Measurements from ENCODE around the gene DVL3.

Gene DVL3

DNA sequence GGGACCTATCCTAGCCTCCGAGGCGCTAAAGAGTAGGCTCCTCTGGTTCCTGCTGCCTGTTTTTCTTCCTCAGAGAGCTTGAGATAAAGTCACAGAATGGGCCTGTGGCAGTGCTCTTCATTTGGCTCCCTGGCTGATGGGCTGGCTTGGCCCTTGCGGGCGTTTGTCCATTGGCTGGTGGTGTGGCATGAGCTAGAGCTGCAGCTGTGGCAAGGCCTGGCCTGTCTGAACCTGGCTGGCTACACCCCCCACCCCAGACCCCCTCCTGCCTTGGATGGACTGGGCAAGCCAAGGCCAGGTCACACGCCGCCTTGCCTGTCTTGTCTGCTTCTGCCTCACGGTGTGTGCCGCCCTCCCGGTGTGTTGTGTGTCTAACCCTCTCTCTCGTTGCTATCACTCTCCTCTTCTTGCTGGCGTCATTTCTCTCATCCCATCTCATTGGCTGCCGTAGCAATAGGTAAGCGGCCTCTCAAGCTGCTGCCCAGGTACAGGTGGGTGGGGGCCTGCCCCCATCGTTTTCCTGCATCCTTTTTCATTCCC is 22.7 kb downstream of the DVL3 start:
- no peak for DNase-seq

DNA sequence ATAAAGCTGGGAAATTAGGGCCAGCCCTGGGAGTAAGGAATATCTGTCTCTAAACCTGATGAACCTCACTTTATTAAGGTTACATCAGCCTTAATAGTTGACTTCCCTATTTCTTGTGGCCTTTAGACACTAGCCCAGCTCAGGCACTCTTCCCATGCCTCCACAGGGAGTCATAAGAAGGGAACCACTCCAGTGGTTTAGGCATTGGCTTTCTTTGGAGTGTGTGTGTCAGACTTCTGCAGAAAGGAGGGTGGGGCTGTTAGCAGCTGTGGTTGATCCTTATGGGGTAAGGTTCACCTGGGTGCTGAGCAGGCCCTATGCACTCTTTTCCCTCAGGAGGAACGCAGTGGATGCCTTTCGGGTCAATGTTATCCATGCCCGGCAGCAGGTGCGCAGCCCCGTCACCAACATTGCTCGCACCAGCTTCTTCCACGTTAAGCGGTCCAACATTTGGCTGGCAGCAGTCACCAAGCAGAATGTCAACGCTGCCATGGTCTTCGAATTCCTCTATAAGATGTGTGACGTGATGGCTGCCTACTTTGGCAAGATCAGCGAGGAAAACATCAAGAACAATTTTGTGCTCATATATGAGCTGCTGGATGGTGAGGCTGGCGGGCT is 23.5 kb downstream of the DVL3 start:
- no peak for DNase-seq

DNA sequence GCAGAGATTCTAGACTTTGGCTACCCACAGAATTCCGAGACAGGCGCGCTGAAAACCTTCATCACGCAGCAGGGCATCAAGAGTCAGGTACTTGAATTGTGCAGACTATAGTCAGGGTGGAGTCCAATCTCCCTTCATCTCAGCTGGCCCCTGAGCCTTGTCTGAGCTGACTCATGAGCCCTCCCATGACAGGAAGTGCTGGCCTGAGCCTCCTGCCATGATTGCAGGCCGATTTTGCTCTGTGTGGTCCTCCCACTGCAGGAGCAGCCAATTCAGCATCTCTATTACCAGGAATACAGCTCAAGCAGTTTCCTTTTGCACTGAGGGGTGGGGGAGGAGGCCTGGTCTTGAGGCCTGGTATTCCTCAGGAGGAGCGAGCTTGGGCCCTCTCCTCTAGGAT is 25.0 kb downstream of the DVL3 start:
- no peak for DNase-seq

DNA sequence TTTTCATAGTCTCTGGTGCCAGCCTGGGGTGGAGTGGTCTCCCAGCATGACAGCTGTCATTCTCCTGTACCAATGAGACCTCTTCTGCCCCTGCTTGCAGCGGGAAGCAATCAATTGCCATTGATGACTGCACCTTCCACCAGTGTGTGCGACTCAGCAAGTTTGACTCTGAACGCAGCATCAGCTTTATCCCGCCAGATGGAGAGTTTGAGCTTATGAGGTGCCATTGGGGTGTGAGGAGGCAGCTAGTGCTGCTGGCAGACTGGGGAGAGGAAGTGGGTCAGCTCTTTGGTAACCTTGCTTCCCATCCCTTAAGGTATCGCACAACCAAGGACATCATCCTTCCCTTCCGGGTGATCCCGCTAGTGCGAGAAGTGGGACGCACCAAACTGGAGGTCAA is 26.4 kb downstream of the DVL3 start:
- no peak for DNase-seq

DNA sequence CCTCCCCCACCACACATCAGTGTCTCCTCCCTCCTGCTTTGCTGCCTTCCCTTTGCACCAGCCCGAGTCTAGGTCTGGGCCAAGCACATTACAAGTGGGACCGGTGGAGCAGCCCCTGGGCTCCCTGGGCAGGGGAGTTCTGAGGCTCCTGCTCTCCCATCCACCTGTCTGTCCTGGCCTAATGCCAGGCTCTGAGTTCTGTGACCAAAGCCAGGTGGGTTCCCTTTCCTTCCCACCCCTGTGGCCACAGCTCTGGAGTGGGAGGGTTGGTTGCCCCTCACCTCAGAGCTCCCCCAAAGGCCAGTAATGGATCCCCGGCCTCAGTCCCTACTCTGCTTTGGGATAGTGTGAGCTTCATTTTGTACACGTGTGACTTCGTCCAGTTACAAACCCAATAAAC is 28.5 kb downstream of the DVL3 start:
- no peak for DNase-seq

DNA sequence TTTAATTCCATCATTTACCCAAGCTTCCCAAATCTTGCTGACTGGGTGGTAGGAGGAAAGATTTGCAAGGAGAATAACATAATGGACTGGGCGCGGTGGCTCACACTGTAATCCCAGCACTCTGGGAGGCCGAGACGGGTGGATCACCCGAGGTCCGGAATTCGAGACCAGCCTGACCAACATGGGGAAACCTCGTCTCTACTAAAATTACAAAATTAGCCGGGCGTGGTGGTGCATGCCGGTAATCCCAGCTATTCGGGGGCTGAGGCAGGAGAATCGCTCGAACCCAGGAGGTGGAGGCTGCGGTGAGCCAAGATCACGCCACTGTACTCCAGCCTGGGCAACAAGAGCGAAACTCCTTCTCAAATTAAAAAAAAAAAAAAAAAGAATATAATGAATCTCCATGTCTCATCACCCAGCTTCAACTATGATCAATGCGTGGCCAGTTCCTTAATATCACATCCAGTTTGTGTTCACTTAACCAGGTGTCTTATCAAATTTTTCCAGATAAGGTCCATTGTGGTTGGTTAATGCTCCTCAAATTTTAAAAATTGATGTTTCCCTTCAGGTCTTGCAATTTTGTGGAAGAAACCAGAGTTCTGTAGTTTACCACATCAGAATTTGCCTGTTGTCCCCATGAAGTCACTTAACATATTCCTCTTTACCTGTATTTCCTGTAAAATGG is 29.5 kb downstream of the DVL3 start:
- peak; percentile 56 for DNase-seq

DNA sequence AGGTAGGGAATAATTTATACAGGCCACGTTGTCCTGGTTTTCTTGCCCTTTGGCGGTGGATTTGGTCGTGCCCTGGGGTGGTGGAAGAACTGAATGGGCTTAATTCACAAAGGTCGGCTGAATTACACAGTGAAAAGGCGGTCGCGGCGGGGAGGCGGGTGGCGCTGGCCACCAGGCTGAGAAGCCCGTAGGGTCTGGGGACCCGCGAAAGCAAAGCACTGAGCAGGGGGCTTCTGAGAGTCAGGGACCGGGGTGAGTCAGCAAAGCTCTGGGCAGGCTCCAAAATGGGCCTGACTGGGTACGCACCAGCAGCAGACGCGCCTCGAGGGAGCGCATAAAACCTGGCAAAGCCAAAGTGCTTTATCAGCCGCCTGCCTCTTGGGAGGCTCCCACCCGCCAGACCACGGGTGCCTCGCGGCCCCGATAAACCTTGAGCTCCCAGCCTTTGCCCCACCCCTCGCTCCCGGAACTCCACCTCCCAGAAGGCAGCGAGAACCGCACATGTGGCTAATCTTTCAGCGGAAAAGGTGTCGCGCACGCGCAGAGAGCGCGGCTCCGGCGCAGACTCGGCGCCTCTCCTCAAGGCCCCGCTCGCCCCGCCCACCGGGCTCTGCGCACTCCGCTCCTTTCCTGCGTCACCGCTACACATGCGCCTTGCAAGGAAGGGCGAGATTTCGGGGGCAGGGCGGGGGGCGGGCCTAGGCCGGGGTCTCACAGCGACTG is 30.4 kb downstream of the DVL3 start:
- DNase-seq, result peak; percentile 100

DNA sequence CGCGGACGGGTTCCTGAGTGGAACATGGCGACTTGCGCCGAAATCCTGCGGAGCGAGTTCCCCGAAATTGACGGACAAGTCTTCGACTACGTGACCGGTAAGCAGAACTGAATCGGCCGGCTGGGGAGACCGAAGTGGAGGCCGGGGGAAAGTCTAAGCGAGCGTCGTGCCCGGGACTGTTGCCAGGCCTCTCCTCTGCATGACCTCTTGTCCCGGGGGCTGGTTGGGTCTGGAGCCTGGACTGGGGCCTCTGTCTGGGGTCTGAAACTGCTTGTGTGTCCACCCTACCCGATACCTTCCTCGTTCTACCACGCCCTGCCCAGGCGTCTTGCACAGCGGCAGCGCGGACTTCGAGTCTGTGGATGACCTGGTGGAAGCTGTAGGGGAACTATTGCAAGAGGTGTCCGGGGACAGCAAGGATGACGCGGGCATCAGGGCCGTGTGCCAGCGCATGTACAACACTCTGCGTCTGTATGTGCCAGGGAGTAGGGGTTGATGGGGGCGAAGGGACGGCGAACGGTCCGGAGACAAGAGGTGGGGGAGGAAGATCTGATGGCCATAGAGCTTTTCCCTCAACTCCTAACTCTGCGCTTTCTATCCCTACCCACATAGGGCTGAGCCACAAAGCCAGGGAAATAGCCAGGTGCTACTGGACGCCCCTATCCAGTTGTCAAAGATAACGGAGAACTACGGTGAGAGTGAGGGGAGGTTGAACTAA is 31.2 kb downstream of the DVL3 start, which contains the start of gene ABCF3:
ABCF3 (plus strand) TSS at position 16 of the 718 bp plus-strand sequence; CDS start at position 25, 9 bp downstream.
- DNase-seq, result no peak

DNA sequence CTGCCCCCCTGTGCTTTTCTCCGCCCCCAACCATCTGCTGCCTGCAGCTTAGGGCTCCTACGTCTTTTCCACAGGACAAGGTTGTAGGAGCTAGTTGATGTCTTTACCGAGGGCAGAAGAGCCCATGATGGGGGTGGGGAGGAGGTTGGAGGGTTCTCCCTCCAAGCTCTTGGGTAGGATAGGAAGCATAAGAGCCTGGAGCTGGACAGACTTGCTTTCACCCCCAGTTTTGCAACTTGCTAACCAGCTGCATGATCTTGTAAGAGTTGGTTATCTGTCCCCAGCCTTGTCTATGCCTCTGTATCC is 31.7 kb downstream of the DVL3 start:
- peak; percentile 91 for DNase-seq

DNA sequence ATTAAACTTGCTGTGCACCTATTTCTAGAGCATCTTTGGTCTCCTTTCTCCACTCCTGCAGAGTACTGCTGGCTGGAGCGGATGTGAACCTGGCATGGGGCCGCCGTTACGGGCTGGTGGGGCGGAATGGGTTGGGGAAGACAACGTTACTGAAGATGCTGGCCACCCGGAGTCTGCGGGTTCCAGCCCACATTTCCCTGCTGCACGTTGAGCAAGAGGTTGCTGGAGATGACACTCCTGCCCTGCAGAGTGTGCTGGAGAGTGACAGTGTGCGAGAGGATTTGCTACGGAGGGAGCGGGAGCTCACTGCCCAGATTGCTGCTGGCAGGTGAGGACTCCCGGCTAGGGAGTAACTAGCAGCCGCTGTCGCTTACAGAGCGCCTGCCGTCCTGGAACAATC is 32.9 kb downstream of the DVL3 start:
- no peak for DNase-seq

DNA sequence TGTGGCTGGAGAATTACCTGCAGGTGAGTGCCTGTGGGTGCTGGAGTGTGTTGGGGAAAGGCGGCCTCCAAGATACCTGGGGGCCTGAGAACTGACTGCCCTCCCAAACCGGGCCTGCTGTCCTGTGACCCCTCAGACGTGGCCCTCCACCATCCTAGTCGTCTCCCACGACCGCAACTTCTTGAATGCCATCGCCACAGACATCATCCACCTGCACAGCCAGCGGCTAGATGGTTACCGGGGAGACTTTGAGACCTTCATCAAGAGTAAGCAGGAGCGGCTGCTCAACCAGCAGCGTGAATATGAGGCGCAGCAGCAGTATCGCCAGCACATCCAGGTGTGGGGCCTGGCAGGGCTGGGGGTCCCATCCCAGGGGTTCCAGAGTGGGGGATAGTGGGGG is 34.2 kb downstream of the DVL3 start:
- DNase-seq, result no peak

DNA sequence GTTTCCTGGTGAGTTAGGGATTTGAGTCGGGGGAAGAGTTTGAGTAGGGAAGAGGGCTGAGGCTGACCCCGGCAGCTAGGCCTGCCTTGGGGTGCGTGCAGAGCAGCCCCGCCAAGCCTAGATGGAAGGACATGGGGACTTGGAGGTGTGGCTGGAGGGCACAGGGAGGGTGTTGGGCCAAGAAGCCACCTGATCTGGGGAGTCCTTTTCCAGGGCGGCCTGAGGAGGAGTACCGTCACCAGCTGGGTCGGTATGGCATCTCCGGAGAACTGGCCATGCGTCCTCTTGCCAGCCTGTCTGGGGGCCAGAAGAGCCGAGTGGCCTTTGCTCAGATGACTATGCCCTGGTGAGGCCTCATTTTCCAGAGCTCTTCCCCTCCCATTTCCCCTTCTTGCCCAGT is 37.7 kb downstream of the DVL3 start:
- DNase-seq, result no peak

DNA sequence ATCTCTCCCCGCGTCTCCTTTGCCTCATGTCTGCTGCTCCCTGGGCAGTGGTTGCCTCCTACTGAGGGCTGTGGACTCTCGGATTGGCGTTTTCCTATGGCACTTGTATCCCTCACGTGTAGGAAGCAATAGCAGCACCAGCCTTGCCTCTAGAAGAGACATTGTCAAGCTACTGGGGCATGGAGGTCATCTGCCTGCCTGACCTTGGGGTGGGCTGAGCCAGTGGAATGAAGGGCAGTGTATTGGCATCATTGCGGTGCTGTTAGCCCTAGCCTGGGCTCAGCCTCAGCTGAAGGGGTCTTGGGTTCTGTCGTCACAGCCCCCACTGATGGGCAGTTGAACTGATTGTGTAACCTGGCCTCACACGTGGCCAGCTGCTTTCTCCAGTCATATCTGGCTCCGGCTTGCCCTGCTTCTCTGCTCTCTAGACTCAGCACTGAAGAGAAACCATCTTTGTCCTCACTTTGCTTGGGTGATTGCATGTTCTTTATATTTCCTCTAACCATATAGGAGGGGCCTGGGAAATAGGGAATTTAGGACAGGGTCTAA is 38.9 kb downstream of the DVL3 start:
- no peak for DNase-seq

DNA sequence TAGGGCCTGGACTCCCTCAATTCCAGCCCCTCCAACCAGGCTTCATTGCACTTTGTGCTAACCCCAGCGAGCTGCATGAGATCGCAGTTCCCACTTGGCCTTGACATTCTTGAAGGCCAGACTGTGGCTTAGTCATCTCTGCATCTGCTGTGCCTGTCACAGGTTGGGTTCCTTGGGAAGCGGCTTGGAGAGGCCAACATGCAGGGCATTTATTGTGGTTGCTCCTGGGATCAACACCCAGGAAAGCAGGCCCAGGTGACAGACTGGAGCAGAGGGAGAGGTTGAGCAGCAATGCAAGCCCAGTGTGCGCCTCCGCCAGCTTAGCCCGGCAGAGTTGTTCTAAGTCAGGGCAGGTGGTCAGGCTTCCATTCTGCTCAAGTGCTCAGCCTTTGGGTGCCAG is 41.4 kb downstream of the DVL3 start:
- peak; percentile 30 for DNase-seq

DNA sequence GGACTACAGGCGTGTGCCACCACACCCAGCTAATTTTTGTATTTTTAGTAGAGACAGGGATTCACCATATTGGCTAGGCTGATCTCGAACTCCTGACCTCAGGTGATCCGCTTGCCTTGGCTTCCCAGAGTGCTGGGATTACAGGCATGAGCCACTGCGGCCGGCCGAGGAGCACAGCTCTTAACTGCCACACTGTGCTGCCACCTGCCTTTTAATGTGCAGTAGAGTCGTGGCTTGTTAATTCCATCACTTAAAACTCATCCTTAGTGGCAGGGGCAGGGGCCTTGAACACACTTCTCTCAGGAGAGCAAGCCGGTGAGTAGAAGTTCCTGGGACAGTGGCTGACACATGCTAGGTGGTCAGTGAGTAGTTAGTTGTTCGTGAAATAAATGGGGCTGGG is 43.3 kb downstream of the DVL3 start:
- DNase-seq, result peak; percentile 55

DNA sequence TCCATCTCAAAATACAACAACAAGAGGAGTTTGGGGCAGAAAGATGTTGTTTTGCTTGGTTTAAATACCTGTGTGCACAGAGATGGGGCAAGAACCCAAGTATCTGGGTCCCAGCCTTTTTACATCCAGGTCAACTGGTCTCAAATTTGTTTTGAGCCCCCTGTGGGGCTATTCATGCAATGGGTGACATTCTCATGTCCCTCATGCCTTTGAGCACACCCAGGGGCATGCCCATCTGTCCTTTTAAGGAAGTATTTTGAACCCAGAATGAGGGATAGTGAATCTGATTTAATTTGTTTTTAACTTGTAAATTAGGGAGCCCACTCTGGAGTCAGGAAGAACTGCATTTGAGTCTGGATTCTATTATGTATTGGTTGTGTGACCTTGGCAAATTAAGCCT is 45.6 kb downstream of the DVL3 start:
- no peak for DNase-seq

DNA sequence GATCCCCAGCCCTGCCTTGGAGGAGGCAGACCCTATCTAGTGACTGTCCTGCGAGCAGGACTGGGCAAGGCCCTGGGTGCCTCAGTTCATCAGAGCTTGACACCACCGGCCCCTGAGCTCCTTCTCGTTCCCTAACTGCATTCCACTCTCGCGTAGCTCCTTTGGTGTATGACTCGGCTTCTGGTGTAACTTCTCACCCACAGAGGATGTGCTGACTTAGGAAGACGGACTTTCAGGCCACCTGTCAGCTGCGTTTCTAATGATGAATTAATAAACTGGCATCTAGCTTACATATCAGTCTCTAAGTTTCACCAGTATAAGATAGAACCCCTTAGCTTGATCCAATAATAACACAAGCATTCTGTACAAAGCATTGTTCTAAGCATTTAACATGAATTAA is 48.3 kb downstream of the DVL3 start:
- no peak for DNase-seq

DNA sequence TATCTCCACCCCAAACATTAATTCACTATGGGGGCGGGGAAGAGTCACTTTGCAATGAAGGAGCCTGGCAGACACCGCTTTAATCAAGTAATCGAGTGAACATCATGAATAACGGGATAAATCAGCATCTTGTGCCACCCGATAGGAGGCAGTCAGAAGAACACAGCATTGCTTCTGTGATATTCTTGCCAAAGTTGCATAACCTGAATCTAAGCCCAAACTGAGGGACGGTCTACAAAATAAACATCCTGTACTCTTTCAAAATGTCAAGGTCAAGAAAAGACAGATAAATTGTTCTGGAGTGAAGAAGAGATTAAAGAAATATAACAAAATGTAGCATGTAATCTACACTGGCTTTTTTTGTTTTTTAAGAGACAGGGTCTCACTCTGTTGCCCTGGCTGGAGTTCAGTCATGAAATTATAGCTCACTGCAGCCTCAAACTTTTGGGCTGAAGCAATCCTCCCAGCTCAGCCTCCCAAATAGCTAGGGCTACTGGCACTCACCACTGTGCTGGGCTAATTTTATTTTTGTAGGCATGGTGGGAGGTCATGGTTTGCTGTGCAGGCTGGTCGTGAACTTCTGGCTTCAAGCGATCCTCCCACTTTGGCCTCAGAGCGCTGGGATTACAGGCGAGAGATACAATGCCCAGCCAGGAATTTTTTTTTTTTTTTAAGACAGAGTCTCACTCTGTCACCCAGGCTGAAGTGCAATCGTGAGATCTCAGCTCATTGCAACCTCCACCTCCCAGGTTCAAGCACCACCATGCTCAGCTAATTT is 54.2 kb downstream of the DVL3 start:
- DNase-seq, result no peak

DNA sequence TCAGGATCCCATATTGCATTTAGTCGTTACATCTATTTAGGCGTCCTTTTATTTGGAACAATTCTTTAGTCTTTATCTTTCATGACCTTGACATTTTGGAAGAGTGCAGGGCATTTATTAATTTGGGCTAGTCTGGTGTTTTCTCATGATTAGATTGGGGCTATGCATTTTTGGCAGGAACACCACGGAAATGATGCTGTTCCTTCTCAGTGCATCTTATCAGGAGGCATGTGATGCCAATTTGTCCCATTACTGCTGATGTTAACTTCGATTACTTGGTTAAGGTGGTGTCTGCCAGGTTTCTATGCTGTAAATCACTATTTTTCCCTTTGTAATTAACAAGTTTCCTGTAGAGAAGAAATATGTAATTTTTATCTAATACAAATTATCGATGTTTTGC is 56.1 kb downstream of the DVL3 start:
- no peak for DNase-seq

DNA sequence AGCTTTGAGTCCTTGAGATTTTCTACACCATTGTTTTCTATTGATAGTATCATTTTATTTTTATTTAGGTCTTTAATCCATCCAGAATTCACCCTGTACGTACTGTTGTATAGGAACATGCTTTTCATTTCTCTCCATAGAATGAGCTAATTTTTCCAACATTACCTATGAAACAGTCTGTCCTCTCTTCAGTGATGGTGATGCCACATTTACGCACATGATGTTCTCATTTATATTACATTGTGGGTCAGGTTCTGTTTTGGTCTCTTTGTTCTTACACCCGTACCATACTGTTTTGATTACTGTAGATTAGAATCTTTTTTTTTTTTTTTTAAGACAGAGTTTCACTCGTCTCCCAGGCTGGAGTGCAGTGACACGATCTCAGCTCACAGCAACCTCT is 56.5 kb downstream of the DVL3 start:
- no peak for DNase-seq

DNA sequence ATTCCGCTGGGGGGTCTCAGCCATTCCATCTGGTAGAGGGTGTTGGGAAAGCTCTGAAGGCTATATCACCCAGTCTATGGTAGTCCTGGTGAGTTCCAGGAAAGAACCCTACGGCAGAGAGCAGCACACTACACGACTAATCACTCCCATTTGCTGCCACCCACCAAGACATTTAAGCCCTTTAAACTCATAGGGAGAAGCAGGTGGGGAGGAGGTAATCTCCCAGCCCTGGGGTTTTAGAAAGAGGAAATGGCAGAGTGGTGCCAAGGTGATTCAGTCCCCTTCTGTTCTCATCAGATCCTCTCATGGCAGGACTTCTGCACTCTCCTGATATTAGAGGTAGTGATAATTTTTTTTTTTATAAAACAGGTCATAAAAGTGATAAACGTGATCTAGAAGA is 63.6 kb downstream of the DVL3 start:
- DNase-seq, result peak; percentile 88

DNA sequence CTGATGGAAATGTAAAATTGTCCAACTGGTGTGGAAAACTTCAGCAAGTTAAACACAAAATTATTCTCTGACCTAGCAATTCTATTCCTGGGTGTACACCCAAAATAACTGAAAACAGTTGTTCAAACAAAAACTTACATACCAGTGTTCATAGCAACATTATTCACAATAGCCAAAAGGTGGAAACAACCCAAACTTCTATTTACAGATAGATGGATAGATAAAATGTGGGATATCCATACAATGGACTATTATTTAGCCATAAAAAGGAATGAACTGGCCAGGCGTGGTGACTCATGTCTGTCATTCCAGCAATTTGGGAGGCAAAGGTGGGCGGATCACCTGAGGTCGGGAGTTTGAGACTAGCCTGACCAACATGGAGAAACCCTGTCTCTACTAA is 67.3 kb downstream of the DVL3 start:
- DNase-seq, result no peak

All from NCI-H82 (cell line).